SKM-1 (cell line): ENCODE results near the gene TAL2.

Source experiments
- DNase-seq: peaks from one replicate; lab custom pipeline; 2025; ENCODE audit not compliant: unreplicated experiment; lab: John Stamatoyannopoulos, UW

The TAL2 gene

DNA sequence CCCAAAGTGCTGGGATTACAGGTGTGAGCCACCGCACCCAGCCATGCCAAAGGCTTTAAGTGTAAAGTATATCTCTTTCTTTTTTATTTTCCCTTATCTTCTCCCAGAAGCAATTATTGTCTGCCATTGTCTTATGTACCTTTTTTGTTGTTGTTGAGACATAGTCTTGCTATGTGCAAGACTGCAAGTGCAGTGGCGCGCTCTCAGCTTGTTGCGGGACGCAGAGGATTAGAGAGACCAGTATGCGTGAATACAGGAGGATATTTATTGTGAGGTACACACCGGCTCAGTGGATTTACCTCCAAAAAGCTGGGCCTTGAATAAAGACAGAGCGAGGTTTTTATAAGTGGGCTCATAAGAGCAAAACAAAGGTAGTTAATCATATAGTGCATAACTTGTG is 43.9 kb downstream of the TAL2 start:
- no peak for DNase-seq

DNA sequence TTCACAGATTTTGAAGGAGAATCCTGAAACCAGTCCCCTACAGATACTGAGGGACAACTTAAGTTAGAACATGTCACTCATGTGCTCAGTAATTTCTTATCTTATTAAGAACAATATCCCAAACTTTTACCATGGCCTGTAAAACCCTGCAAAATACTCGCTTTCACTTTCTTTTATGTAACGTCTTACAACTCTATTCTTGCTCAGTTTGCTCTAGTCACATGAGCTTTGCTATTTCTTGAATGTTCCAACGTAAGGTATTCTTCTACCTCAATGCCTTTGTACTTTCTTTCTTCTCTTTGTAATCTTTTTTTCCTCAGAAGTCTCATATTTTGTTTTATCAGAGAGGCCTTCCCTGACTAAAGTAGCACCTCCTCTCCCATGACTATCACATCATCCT is 46.1 kb downstream of the TAL2 start:
- no peak for DNase-seq

DNA sequence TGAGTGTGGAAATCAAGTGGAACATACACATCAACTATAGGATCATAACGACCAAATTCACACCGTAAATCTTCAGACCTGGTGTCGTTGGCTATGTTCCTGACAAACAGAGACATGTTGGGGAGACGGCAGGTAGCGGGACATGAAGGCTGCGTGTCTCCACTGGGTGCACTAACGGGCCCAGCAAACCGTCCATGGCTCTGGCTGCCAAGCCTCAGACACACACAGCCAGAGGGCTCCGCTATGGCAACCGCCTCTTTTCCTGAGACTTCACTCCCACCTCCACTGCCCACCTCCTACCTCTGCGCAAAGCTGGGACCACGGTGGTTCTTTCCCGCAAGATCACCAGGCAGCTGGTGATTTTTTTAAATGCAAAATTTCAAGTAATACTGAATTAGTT is 48.4 kb downstream of the TAL2 start:
- no peak for DNase-seq

DNA sequence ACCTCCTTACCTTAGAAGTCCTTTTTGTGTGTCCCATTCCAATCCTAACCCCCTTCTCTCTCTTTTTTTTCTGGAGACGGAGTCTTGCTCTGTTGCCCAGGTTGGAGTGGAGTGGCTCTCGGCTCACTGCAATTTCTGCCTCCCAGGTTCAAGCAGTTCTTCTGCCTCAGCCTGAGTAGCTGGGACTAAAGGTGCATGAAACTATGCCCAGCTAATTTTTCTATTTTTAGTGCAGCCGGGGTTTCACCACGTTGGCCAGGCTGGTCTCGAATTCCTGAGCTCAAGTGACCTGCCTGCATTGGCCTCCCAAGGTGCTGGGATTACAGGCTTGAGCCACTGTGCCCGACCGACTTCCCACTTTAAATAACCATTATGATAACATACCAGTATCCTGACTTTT is 49.6 kb downstream of the TAL2 start:
- DNase-seq, result no peak

DNA sequence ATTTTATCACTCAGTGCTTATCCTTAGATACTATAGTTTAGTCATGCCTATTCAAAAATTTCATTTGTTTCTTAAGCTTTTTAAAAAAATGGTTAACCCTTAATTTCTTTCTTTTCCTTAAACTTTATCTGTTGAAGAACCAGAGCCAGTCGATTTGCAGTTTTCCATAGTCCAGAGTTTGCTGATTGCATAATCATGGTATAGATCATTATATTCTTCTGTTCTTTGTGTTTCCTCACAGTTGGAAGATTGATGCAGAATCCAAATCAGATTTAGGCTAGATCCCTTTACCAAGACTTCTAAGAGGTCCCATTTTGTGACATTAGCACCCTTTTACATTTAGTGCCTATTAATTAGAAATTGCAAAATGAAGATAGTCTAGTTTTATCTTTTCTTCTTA is 50.0 kb downstream of the TAL2 start:
- DNase-seq, result no peak
